IPS-NIHi11 (cell line): Measurements from ENCODE around the gene MGAM2.

ENCODE experiments used
- DNase-seq: peaks from one replicate; pipeline ENCODE4 v3.0.0; 2012; ENCODE audit warnings: mixed read lengths, low spot score

MGAM2 gene

GRCh38 chr7:142176901-142177300 lies 65.4 kb downstream of the MGAM2 start:
- no peak for DNase-seq

- DNase-seq = no peak
Observed at GRCh38 chr7:142177869-142178268, 66.4 kb downstream of the MGAM2 start.

- no peak for DNase-seq
Observed at GRCh38 chr7:142180426-142180825, 68.9 kb downstream of the MGAM2 start.

GRCh38 chr7:142181211-142181610 lies 69.7 kb downstream of the MGAM2 start:
- no peak for DNase-seq

GRCh38 chr7:142181966-142182365 lies 70.4 kb downstream of the MGAM2 start:
- DNase-seq = no peak

GRCh38 chr7:142185069-142185468 lies 73.6 kb downstream of the MGAM2 start:
- no peak for DNase-seq

- DNase-seq = no peak
Observed at GRCh38 chr7:142185801-142186200, 74.3 kb downstream of the MGAM2 start.

GRCh38 chr7:142188154-142188553 lies 76.6 kb downstream of the MGAM2 start:
- DNase-seq = no peak

- no peak for DNase-seq
Observed at GRCh38 chr7:142188846-142189245, 77.3 kb downstream of the MGAM2 start.

GRCh38 chr7:142194201-142194600 lies 82.7 kb downstream of the MGAM2 start:
- no peak for DNase-seq

GRCh38 chr7:142196066-142196840 lies 84.7 kb downstream of the MGAM2 start:
- no peak for DNase-seq

- DNase-seq = no peak
Observed at GRCh38 chr7:142200206-142200605, 88.7 kb downstream of the MGAM2 start.

GRCh38 chr7:142228537-142229104 lies 117.1 kb downstream of the MGAM2 start:
- DNase-seq = no peak

- DNase-seq = peak; percentile 83
Observed at GRCh38 chr7:142231716-142232115, 120.2 kb downstream of the MGAM2 start.

GRCh38 chr7:142240546-142240945 lies 129.0 kb downstream of the MGAM2 start:
- DNase-seq = no peak

GRCh38 chr7:142243823-142244222 lies 132.3 kb downstream of the MGAM2 start:
- DNase-seq = no peak

- peak; percentile 28 for DNase-seq
Observed at GRCh38 chr7:142248166-142249160, 136.9 kb downstream of the MGAM2 start.

- DNase-seq = no peak
Observed at GRCh38 chr7:142249918-142250317, 138.4 kb downstream of the MGAM2 start.

- DNase-seq = no peak
Observed at GRCh38 chr7:142250705-142251104, 139.2 kb downstream of the MGAM2 start.

GRCh38 chr7:142257958-142258357 lies 146.4 kb downstream of the MGAM2 start, which contains the start of gene PRSS58:
TSS of gene PRSS58 (minus strand) at chr7:142258058. CDS start at chr7:142257707, 351 bp downstream.
- no peak for DNase-seq

GRCh38 chr7:142263598-142264380 lies 152.3 kb downstream of the MGAM2 start:
- no peak for DNase-seq
